NCI-H82 (cell line): ENCODE measurements around the gene AP3M1.
A peak's percentile ranks its signal among the peaks of the same experiment; 100 is the strongest.

Source experiments
- DNase-seq: peaks from one replicate; lab custom pipeline; 2025; lab: John Stamatoyannopoulos, UW

Gene AP3M1

GRCh38 chr10:74114041-74114448 lies 36.6 kb downstream of the AP3M1 start:
- DNase-seq: no peak

GRCh38 chr10:74113546-74113945 lies 37.1 kb downstream of the AP3M1 start:
- no peak for DNase-seq

GRCh38 chr10:74111799-74112198 lies 38.8 kb downstream of the AP3M1 start:
- DNase-seq: no peak

GRCh38 chr10:74110120-74110519 lies 40.5 kb downstream of the AP3M1 start:
- no peak for DNase-seq

- DNase-seq: no peak
Observed at GRCh38 chr10:74109452-74109851, 41.2 kb downstream of the AP3M1 start.

- no peak for DNase-seq
Observed at GRCh38 chr10:74107391-74107790, 43.2 kb downstream of the AP3M1 start.

GRCh38 chr10:74104996-74105395 lies 45.6 kb downstream of the AP3M1 start:
- no peak for DNase-seq

- peak; percentile 10 for DNase-seq
Observed at GRCh38 chr10:74104480-74104879, 46.1 kb downstream of the AP3M1 start.

- DNase-seq: peak; percentile 70
Observed at GRCh38 chr10:74103560-74104258, 46.9 kb downstream of the AP3M1 start.

- no peak for DNase-seq
Observed at GRCh38 chr10:74099836-74100235, 50.8 kb downstream of the AP3M1 start.

GRCh38 chr10:74099420-74099819 lies 51.2 kb downstream of the AP3M1 start:
- DNase-seq: no peak

GRCh38 chr10:74097776-74098175 lies 52.9 kb downstream of the AP3M1 start:
- DNase-seq: no peak

- no peak for DNase-seq
Observed at GRCh38 chr10:74096777-74097176, 53.9 kb downstream of the AP3M1 start.

GRCh38 chr10:74094231-74094630 lies 56.4 kb downstream of the AP3M1 start:
- no peak for DNase-seq

- DNase-seq: no peak
Observed at GRCh38 chr10:74093530-74094164, 57.0 kb downstream of the AP3M1 start.

GRCh38 chr10:74092372-74092771 lies 58.3 kb downstream of the AP3M1 start:
- DNase-seq: no peak

- no peak for DNase-seq
Observed at GRCh38 chr10:74088722-74089121, 61.9 kb downstream of the AP3M1 start.

GRCh38 chr10:74086317-74086716 lies 64.3 kb downstream of the AP3M1 start:
- DNase-seq: no peak

GRCh38 chr10:74084955-74085354 lies 65.7 kb downstream of the AP3M1 start:
- no peak for DNase-seq

- DNase-seq: no peak
Observed at GRCh38 chr10:74083304-74083703, 67.3 kb downstream of the AP3M1 start.

GRCh38 chr10:74081941-74082718 lies 68.5 kb downstream of the AP3M1 start:
- no peak for DNase-seq

- peak; percentile 63 for DNase-seq
Observed at GRCh38 chr10:74081192-74081803, 69.3 kb downstream of the AP3M1 start.
